Ovary (tissue), 9 donors: ENCODE results near the gene TANC1. TPM values are rescaled to one million over a fixed set of nuclear protein-coding genes. Genes with fewer than 3 reads are reported as not detected.
"Not testable (repeated sequence)": the region's sequence is repeated elsewhere in the genome, so short reads cannot be mapped to it uniquely, and the experiment has no call there.

ENCODE experiments used
- DNase-seq, 5 donors: peaks; one replicate each; pipeline ENCODE4 v3.0.0-alpha.2; 2019 to 2020
- H3K27ac ChIP-seq, 2 donors: fragments of 200-600 bp; one replicate each; pipeline versions ENCODE4 v1.5.1 to v1.8.0; 2019 to 2022
- H3K27me3 ChIP-seq: fragments of 200-600 bp; one replicate; pipeline ENCODE4 v1.8.0; 2022
- H3K36me3 ChIP-seq: fragments of 200-600 bp; sonication (generic); one replicate; pipeline ENCODE4 v1.5.1; 2019
- H3K4me1 ChIP-seq: one replicate; pipeline ENCODE4 v1.8.1; 2013; ENCODE audit warnings: mild to moderate bottlenecking, moderate library complexity; ENCODE audit not compliant: insufficient read depth
- H3K4me3 ChIP-seq: fragments of 200-600 bp; sonication (generic); one replicate; pipeline ENCODE4 v1.5.1; 2017
- H3K9me3 ChIP-seq, 2 donors: fragments of 200-600 bp in 1 of 2; sonication (generic) in 1 of 2; one replicate each; pipeline versions ENCODE4 v1.5.1 to v1.8.1; 2013 to 2019; ENCODE audit warnings: mild to moderate bottlenecking in 1 of 2, moderate library complexity in 1 of 2
- CTCF ChIP-seq, 3 donors: fragments of 450-650 bp in 2 of 3; fragments of 200-600 bp in 1 of 3; IDR thresholded peaks; one replicate each; pipeline versions ENCODE4 v1.5.1 to v1.8.0; 2016 to 2022; ENCODE audit warnings: antibody characterized with exemption in 3 of 3, mild to moderate bottlenecking in 1 of 3
- EP300 ChIP-seq: sonication (generic); formaldehyde crosslinking; IDR thresholded peaks from one replicate; pipeline ENCODE4 v1.6.1; 2017; ENCODE audit warnings: antibody characterized with exemption
- POLR2A ChIP-seq: fragments of 450-650 bp; IDR thresholded peaks from one replicate; pipeline ENCODE4 v1.6.1; 2017; ENCODE audit warnings: antibody characterized with exemption, mild to moderate bottlenecking, moderate library complexity
- WGBS, 3 donors: extraction: QIAGEN DNeasy Blood & Tissue Kit in 1 of 3; methylation state at CpG; one replicate each; pipeline versions ENCODE4 v1.1.5 to v1.1.7; 2013 to 2017; 5-methylcytosine and 5-hydroxymethylcytosine counted together
- intact Hi-C, 4 donors: fragments of 100-400 bp; cut with DNase I; formaldehyde crosslinking; loops; one replicate each; pipeline versions ENCODE4 v1.11.0 to v1.15.1; 2022 to 2023
- polyA plus RNA-seq, 2 donors: library from polyadenylated mRNA; stranded (reverse); fragments of 200-250 nt in 1 of 2; fragments of 350-450 nt in 1 of 2; fragmentation: Illumina TruSeq in 1 of 2; extraction: RNeasy Lipid Tissue Mini Kit (QIAGEN cat#74804) in 1 of 2; gene quantifications; one replicate each; pipeline ENCODE4 v1.2.3, GENCODE V29; 2013 to 2014
- total RNA-seq, 7 donors: library from RNA; depleted of rRNA in 2 of 7; stranded (reverse); fragments of >200 nt in 2 of 7; fragmentation: NEBNext Ultra II Directional in 3 of 7; extraction: Animal tissue kit (Norgen Biotek cat#: 25700) in 3 of 7; gene quantifications; one replicate each; pipeline versions ENCODE4 v1.1.0 to v1.2.4, GENCODE V29; 2016 to 2023
- donor health status: DM: no; HTN: no; CAD: no; lungs with moderate emphysema.
- donor health status: DM: no; HTN: no; CAD: no.
- donor health status: Bipolar disorder and iron deficiency.
- donor health status: DM: yes; HTN: yes; CAD: no.
- donor health status: DM: no; HTN: no; CAD: no.
- donor health status: DM: yes; HTN: yes; CAD: no.

Gene TANC1
- total and polyA plus RNA-seq, 9 donors: 12.2 to 39.2 (median 25.8) TPM

- Histone ChIP-seq H3K4me1 (peaks cover 39% of the 10 kb centered on the region), H3K36me3 (no peaks in the 10 kb centered on the region), H3K4me3 (no peak overlapping the region), H3K9me3 (no peaks in the 10 kb centered on the region), H3K27ac (peak overlapping the region; percentile 33 to 65), H3K27me3 (no peaks in the 10 kb centered on the region)
- TF ChIP-seq EP300 (no peak), CTCF (IDR thresholded peaks at IDR 0.05) (no peak), POLR2A (no peak)
- WGBS, 3 donors: 11 to 27% (median 11%) methylated on average over 10 of the region's 10 CpGs
- peak; percentile 74 to 84 (median 79) for DNase-seq
- intact Hi-C loops: loop anchor here in 1 of 4 donors (10.0 kb wide), 1 partner anchor 119 kb away; no protein-coding TSS in a partner anchor
Measured at GRCh38 chr2:159094173-159094737, 125.8 kb downstream of the TANC1 start.

- Histone ChIP-seq H3K4me3 (no peak overlapping the region), H3K27ac (no peak overlapping the region), H3K27me3 (no peaks in the 10 kb centered on the region), H3K9me3 (no peaks in the 10 kb centered on the region), H3K36me3 (no peaks in the 10 kb centered on the region), H3K4me1 (peaks cover 32% of the 10 kb centered on the region)
- no peak for DNase-seq
- 73 to 83% (median 78%) methylated on average over 1 of the region's 1 CpG for WGBS, 3 donors
- intact Hi-C loops: loop anchor here in 1 of 4 donors (10.0 kb wide), 1 partner anchor 121 kb away; no protein-coding TSS in a partner anchor
- no peak for TF ChIP-seq CTCF (IDR thresholded peaks at IDR 0.05)
- no peak for TF ChIP-seq POLR2A
- no peak for TF ChIP-seq EP300
Measured at GRCh38 chr2:159095813-159096212, 127.4 kb downstream of the TANC1 start.

GRCh38 chr2:159096302-159096855 lies 127.9 kb downstream of the TANC1 start:
- H3K27ac ChIP-seq: not testable (repeated sequence)
- intact Hi-C loops: loop anchor here in 1 of 4 donors (10.0 kb wide), 1 partner anchor 122 kb away; no protein-coding TSS in a partner anchor
- 98% methylated on average over 8 of the region's 8 CpGs for WGBS, 3 donors

GRCh38 chr2:159096901-159097300 lies 128.5 kb downstream of the TANC1 start:
- intact Hi-C loops: loop anchor here in 1 of 4 donors (10.0 kb wide), 1 partner anchor 122 kb away; no protein-coding TSS in a partner anchor
- no peak for TF ChIP-seq POLR2A
- no peak for TF ChIP-seq EP300
- TF ChIP-seq CTCF (IDR thresholded peaks at IDR 0.05): no peak
- WGBS, 3 donors: 93 to 100% (median 100%) methylated on average over 1 of the region's 1 CpG
- Histone ChIP-seq H3K27me3 (no peaks in the 10 kb centered on the region), H3K4me1 (peaks cover 29% of the 10 kb centered on the region), H3K4me3 (no peak overlapping the region), H3K27ac (no peak overlapping the region), H3K36me3 (no peaks in the 10 kb centered on the region), H3K9me3 (no peaks in the 10 kb centered on the region)
- DNase-seq: no peak

More at GRCh38 chr2:159096302-159096855, 127.9 kb downstream of the TANC1 start:
- H3K9me3 ChIP-seq, DNase-seq, H3K27me3 ChIP-seq, H3K36me3 ChIP-seq, H3K4me3 ChIP-seq: not testable (repeated sequence)
- H3K4me1 ChIP-seq: peaks cover 32% of the 10 kb centered on the region

- peaks cover 21% of the 10 kb centered on the region for H3K4me1 ChIP-seq
- no peak for TF ChIP-seq POLR2A
- no peak for TF ChIP-seq CTCF (IDR thresholded peaks at IDR 0.05)
- TF ChIP-seq EP300: no peak
- intact Hi-C loops: loop anchor here in 1 of 4 donors (10.0 kb wide), 1 partner anchor 124 kb away; no protein-coding TSS in a partner anchor
- DNase-seq: no peak
- 82 to 93% (median 82%) methylated on average over 3 of the region's 3 CpGs for WGBS, 3 donors
- H3K9me3 ChIP-seq: no peaks in the 10 kb centered on the region
- H3K36me3 ChIP-seq: no peaks in the 10 kb centered on the region
- no peak overlapping the region for H3K4me3 ChIP-seq
- no peaks in the 10 kb centered on the region for H3K27me3 ChIP-seq
- H3K27ac ChIP-seq: no peak overlapping the region
Measured at GRCh38 chr2:159098361-159098760, 129.9 kb downstream of the TANC1 start.
